GM13977 (cell line): ENCODE measurements around the gene MRPS12.

Experiments used
- DNase-seq: peaks from one replicate; pipeline ENCODE4 v3.0.0; 2012; ENCODE audit warnings: low spot score
- CTCF ChIP-seq: IDR thresholded peaks from 2 replicates; pipeline ENCODE4 v1.5.1; 2012; ENCODE audit warnings: mild to moderate bottlenecking, control low read depth; ENCODE audit not compliant: insufficient read depth; ENCODE audit errors: extremely low read depth, missing control alignments
- in situ Hi-C: fragments of 300-500 bp; cut with MboI; formaldehyde crosslinking; loops from one replicate; pipeline ENCODE4 v1.12.0; 2022; ENCODE audit warnings: low sequenced_read_pairs, low pct_unique_long_range_greater_than_20kb, mixed read lengths, inconsistent platforms; ENCODE audit not compliant: unreplicated experiment

MRPS12 gene

GRCh38 chr19:38892841-38893240, 37.9 kb upstream of the MRPS12 start:
- DNase-seq: no peak
- in situ Hi-C loops: no loop called here
- no peak for TF ChIP-seq CTCF

- in situ Hi-C loops: no loop called here
Observed at GRCh38 chr19:38893341-38893771, 37.4 kb upstream of the MRPS12 start.

GRCh38 chr19:38894968-38895367, 35.8 kb upstream of the MRPS12 start:
- TF ChIP-seq CTCF: no peak

More at GRCh38 chr19:38893341-38893771, 37.4 kb upstream of the MRPS12 start:
- DNase-seq: no peak
- no peak for TF ChIP-seq CTCF

GRCh38 chr19:38898788-38899446, 31.8 kb upstream of the MRPS12 start:
- TF ChIP-seq CTCF: no peak
- no peak for DNase-seq
- in situ Hi-C loops: no loop called here

More at GRCh38 chr19:38894968-38895367, 35.8 kb upstream of the MRPS12 start:
- DNase-seq: no peak
- in situ Hi-C loops: no loop called here

GRCh38 chr19:38899447-38900201, 31.1 kb upstream of the MRPS12 start, which contains the start of the genes NFKBIB and SIRT2:
Gene NFKBIB, plus strand, starts transcription at chr19:38899969. Its CDS starts 64 bp downstream, at chr19:38900033.
Gene SIRT2, minus strand, starts transcription at chr19:38899618. Its CDS starts 97 bp downstream, at chr19:38899521.
- in situ Hi-C loops: loop anchor here (25.0 kb wide), 1 partner anchor 162 kb away; the partner anchor contains the start of gene CAPN12
- peak; percentile 99 for DNase-seq
- peak; percentile 4 for TF ChIP-seq CTCF

GRCh38 chr19:38900202-38900629, 30.5 kb upstream of the MRPS12 start:
- no peak for TF ChIP-seq CTCF
- in situ Hi-C loops: loop anchor here (25.0 kb wide), 1 partner anchor 163 kb away; the partner anchor contains the start of gene CAPN12
- no peak for DNase-seq
